Type B pancreatic cell (in vitro differentiated cells): Measurements from ENCODE around the gene NBAS. TPM values are rescaled to one million over a fixed set of nuclear protein-coding genes. Genes with fewer than 3 reads are reported as not detected.

ENCODE experiments used
- DNase-seq: peaks from one replicate; pipeline ENCODE4 v3.0.0; 2021; ENCODE audit warnings: mixed read lengths; ENCODE audit not compliant: unreplicated experiment; ENCODE audit errors: extremely low spot score
- H3K27ac Mint-ChIP-seq: 2 replicates; pipeline ENCODE4 v1.8.0; 2021; ENCODE audit warnings: mild to moderate bottlenecking, mixed read lengths
- H3K27me3 Mint-ChIP-seq: 2 replicates; pipeline ENCODE4 v1.8.0; 2021; ENCODE audit warnings: mixed read lengths
- H3K36me3 Mint-ChIP-seq: 2 replicates; pipeline ENCODE4 v1.8.0; 2021; ENCODE audit warnings: mixed read lengths
- H3K4me1 Mint-ChIP-seq: one replicate; pipeline ENCODE4 v1.8.0; 2021; ENCODE audit warnings: mixed read lengths; ENCODE audit not compliant: unreplicated experiment
- H3K4me3 Mint-ChIP-seq: 2 replicates; pipeline ENCODE4 v1.8.0; 2021; ENCODE audit warnings: mild to moderate bottlenecking, mixed read lengths
- H3K9me3 Mint-ChIP-seq: 2 replicates; pipeline ENCODE4 v1.8.0; 2021; ENCODE audit warnings: mixed read lengths
- total RNA-seq: library from RNA; stranded (reverse); gene quantifications from 2 replicates; pipeline ENCODE4 v1.2.1, GENCODE V29; 2021; ENCODE audit warnings: low replicate concordance
- TF ChIP-seq, protein P1 (sequence below): fragments of 200-600 bp; sonication (generic); conservative IDR thresholded peaks from 2 replicates; pipeline ENCODE4 v1.5.0; 2021; ENCODE audit warnings: antibody characterized with exemption, mild to moderate bottlenecking

Gene NBAS
- total RNA-seq, 1 donor from 2014 or later: 53.5 TPM

- peaks cover 16% of the 10 kb centered on the region for H3K4me1 Mint-ChIP-seq
Measured at GRCh38 chr2:15594291-15595256, 33.4 kb upstream of the NBAS start.

GRCh38 chr2:15593327-15593705, 32.2 kb upstream of the NBAS start:
- Mint-ChIP-seq H3K36me3 (peaks cover 27% of the 10 kb centered on the region), H3K4me1 (peaks cover 21% of the 10 kb centered on the region), H3K27me3 (no peaks in the 10 kb centered on the region), H3K27ac (peak overlapping the region; percentile 63), H3K4me3 (peak overlapping the region; percentile 94), H3K9me3 (no peaks in the 10 kb centered on the region)
- TF ChIP-seq, protein P1, sequence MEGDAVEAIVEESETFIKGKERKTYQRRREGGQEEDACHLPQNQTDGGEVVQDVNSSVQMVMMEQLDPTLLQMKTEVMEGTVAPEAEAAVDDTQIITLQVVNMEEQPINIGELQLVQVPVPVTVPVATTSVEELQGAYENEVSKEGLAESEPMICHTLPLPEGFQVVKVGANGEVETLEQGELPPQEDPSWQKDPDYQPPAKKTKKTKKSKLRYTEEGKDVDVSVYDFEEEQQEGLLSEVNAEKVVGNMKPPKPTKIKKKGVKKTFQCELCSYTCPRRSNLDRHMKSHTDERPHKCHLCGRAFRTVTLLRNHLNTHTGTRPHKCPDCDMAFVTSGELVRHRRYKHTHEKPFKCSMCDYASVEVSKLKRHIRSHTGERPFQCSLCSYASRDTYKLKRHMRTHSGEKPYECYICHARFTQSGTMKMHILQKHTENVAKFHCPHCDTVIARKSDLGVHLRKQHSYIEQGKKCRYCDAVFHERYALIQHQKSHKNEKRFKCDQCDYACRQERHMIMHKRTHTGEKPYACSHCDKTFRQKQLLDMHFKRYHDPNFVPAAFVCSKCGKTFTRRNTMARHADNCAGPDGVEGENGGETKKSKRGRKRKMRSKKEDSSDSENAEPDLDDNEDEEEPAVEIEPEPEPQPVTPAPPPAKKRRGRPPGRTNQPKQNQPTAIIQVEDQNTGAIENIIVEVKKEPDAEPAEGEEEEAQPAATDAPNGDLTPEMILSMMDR: no peak
- no peak for DNase-seq

More at GRCh38 chr2:15594291-15595256, 33.4 kb upstream of the NBAS start:
- no peak overlapping the region for H3K27ac Mint-ChIP-seq
- TF ChIP-seq, protein P1: no peak
- no peak for DNase-seq
- no peaks in the 10 kb centered on the region for H3K9me3 Mint-ChIP-seq
- peak overlapping the region; percentile 20 for H3K4me3 Mint-ChIP-seq
- H3K27me3 Mint-ChIP-seq: no peaks in the 10 kb centered on the region
- peaks cover 28% of the 10 kb centered on the region for H3K36me3 Mint-ChIP-seq

GRCh38 chr2:15591692-15592463, 30.7 kb upstream of the NBAS start, which contains the start of gene DDX1:
Gene DDX1 (plus strand): TSS chr2:15591868. CDS start chr2:15591934, 66 bp downstream.
- peak within 1 kb of the TSS; percentile 91 for H3K27ac Mint-ChIP-seq
- peak within 1 kb of the TSS; percentile 94 for H3K4me3 Mint-ChIP-seq
- DNase-seq: peak; percentile 91
- peaks cover 19% of the 10 kb centered on the region for H3K36me3 Mint-ChIP-seq
- H3K4me1 Mint-ChIP-seq: peaks cover 21% of the 10 kb centered on the region
- H3K27me3 Mint-ChIP-seq: no peaks in the 10 kb centered on the region
- TF ChIP-seq, protein P1: peak; percentile 24
- H3K9me3 Mint-ChIP-seq: no peaks in the 10 kb centered on the region

DNA sequence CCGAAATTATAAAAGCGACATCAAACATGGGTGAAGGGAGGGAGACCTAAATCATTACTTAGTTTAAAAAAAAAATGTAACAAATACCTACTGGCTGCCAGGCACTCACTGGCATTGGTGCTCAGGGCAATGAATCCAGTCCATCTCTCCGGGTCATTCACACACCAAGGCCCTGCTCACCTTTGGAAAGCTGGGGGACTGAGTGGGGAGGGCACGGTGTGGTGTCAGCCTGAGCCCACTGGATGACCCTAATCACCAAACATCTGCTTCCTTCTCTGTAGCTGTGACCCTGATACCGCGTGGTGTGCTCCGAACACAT, 30.2 kb upstream of the NBAS start:
- peaks cover 16% of the 10 kb centered on the region for H3K36me3 Mint-ChIP-seq

DNA sequence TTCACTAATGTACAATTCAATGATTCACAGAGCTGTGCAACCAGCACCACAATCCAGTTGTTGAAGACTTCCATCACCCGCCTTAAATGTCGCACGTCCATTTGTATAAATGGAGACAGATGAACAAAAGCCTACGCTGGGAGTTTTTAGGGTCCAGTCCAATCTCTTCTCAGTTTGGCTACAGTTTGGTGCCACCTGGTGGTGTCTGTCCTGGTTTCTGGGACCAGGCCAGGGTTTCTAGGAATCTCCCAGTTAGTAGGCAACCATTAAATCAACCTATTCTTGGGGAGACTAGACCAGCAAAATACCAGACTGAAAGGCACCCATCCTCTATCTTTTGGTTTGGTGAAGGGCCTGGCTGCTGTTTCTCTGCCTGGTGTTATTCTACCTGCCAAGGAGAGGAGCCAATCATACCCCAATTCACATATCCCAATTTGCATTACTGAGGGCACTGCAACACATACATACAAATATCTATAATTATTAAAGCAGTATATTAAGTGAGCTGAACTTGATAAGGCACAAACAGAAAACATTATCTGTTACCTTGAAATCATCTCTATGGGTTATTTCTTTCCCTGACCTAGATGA, 27.3 kb upstream of the NBAS start:
- Mint-ChIP-seq H3K27ac (no peak overlapping the region), H3K9me3 (no peaks in the 10 kb centered on the region), H3K4me3 (peak overlapping the region; percentile 25), H3K4me1 (peaks cover 18% of the 10 kb centered on the region), H3K27me3 (peaks cover 3% of the 10 kb centered on the region), H3K36me3 (no peaks in the 10 kb centered on the region)
- no peak for DNase-seq
- TF ChIP-seq, protein P1: peak; percentile 83

More for the DNA sequence above, 30.2 kb upstream of the NBAS start:
- DNase-seq: no peak
- Mint-ChIP-seq H3K4me3 (peak overlapping the region; percentile 94), H3K4me1 (peaks cover 21% of the 10 kb centered on the region), H3K9me3 (no peaks in the 10 kb centered on the region), H3K27ac (peak overlapping the region; percentile 91), H3K27me3 (no peaks in the 10 kb centered on the region)
- TF ChIP-seq, protein P1: no peak
